Stomach smooth muscle (tissue), 2 donors: ENCODE data around the gene POU2F2.

Source experiments
- H3K27ac ChIP-seq: one replicate; pipeline ENCODE4 v1.7.0; 2013; ENCODE audit warnings: mild to moderate bottlenecking, low read length, inconsistent platforms
- H3K27me3 ChIP-seq, 2 donors: one replicate each; pipeline ENCODE4 v1.7.0; 2013; ENCODE audit warnings: low read length in 2 of 2; ENCODE audit not compliant: insufficient read depth in 2 of 2, control insufficient read depth in 1 of 2
- H3K36me3 ChIP-seq, 2 donors: one replicate each; pipeline ENCODE4 v1.7.0; 2013; ENCODE audit warnings: low read length in 2 of 2; ENCODE audit not compliant: control insufficient read depth in 2 of 2, insufficient read depth in 2 of 2
- H3K4me1 ChIP-seq: one replicate; pipeline ENCODE4 v1.7.0; 2013; ENCODE audit warnings: low read length; ENCODE audit not compliant: control insufficient read depth, insufficient read depth
- H3K4me3 ChIP-seq, 2 donors: one replicate each; pipeline ENCODE4 v1.7.0; 2013; ENCODE audit warnings: low read length in 2 of 2
- H3K9ac ChIP-seq, 2 donors: one replicate each; pipeline ENCODE4 v1.7.0; 2013; ENCODE audit warnings: low read length in 2 of 2, mild to moderate bottlenecking in 1 of 2
- H3K9me3 ChIP-seq, 2 donors: one replicate each; pipeline ENCODE4 v1.7.0; 2013; ENCODE audit warnings: low read length in 2 of 2; ENCODE audit not compliant: control insufficient read depth in 2 of 2
- donor health status: healthy.
- donor health status: Pancreatic carcinoma.

Gene POU2F2

DNA sequence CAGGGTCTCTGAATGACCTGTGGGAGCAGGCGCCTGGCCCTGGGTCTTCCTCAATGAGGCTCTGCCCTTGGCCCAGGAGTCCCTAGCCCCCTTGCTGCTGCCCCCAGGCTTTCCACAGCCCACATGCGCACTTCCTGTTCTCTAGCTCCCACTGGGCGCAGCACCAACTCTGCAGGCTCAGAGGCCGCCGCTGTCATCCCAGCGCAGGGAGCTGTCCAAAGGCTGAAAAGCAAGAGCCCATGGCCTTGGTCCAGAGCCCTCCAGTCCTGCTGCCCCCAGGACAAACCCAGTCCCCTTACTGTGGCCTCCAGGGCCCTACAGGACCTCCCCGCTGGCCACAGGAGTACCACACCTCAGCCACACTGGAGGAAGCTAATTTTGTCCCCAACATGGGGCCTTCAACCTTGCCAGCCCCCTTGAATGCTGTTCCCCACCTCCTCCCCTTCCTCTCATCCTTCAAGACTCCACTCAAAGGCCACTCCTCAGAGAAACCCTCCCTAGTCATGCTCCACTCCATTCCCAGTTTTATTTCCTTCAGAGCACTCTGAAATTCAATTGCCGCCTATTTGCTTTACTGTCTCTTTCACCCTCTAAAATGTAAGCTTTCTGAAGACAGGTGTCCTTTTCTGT is 8.0 kb upstream of the POU2F2 start:
- no peak overlapping the region for H3K4me3 ChIP-seq
- H3K4me1 ChIP-seq, result no peaks in the 10 kb centered on the region
- no peaks in the 10 kb centered on the region for H3K36me3 ChIP-seq
- H3K9me3 ChIP-seq, result no peaks in the 10 kb centered on the region
- H3K27me3 ChIP-seq, result peaks cover 7 to 13% of the 10 kb centered on the region in 2 donors
- no peak overlapping the region for H3K27ac ChIP-seq
- H3K9ac ChIP-seq, result no peak overlapping the region

DNA sequence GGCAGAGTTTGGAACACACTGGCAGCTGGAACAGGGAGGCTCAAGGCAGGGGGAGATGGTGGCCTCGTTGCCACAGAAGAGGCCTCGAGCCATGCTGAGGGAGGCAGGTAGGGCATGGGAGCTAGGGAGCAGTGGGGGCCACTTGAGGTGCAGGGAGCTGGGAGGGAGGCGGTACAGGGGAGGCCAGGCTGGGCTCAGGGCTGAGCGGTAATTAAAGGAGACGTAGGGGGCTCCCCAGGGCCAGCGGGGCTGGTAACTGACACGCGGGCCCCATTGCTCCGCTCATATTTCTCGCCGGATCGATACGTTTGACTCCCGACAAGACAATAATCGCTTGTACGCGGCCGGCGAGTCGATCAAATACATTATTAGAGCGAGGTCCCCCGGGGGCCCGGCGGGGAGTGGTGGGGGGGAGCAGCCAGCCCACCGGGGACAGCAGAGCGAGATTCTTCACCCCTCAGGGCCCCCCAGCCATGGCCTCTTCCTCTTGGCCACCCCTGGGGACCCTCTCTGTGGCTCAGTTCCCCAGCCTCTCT is 2.4 kb upstream of the POU2F2 start:
- no peak overlapping the region for H3K9ac ChIP-seq
- H3K4me1 ChIP-seq, result peaks cover 4% of the 10 kb centered on the region
- no peak overlapping the region for H3K27ac ChIP-seq
- no peaks in the 10 kb centered on the region for H3K9me3 ChIP-seq
- peaks cover 13 to 41% of the 10 kb centered on the region in 2 donors for H3K27me3 ChIP-seq
- no peaks in the 10 kb centered on the region for H3K36me3 ChIP-seq
- no peak overlapping the region for H3K4me3 ChIP-seq

DNA sequence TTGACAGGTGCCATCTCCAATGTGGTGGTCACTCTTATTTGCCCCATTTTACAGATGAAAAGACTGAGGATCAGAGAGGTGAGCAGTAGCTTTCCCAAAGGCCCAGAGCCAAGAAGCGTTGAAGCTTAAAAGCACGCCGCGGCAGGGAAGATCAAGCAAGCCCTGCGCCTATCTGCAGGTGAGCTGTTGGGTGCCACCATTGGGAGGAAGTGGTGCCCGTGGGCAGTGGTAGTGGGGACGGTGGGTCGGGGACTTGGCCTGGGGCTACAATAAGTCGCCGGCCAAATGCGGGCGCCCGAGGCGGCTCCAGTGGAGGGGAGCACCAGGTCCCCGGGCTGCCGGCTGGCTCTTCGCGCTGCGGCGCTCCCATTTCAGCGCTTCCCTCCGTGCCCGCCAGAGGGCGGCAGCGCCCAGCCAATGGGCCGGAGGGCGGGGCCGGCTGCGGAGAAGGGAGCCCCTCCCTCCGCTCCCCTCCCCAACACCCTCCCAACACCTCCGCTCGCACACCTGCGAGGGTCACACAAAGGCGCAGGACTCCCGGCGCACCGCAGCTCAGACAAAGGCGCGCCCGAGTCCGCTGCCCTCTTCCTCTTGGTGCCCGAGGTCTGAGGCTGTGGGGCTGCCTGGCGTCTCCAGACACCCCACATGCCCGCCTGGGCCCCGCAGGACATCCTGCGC is 744 bp upstream of the POU2F2 start:
- Histone ChIP-seq H3K4me1 (peaks cover 4% of the 10 kb centered on the region), H3K27me3 (peaks cover 13 to 39% of the 10 kb centered on the region in 2 donors), H3K27ac (no peak overlapping the region), H3K9me3 (no peaks in the 10 kb centered on the region), H3K4me3 (peak overlapping the region in 1 of 2 donors; percentile 64), H3K9ac (no peak overlapping the region), H3K36me3 (no peaks in the 10 kb centered on the region)

DNA sequence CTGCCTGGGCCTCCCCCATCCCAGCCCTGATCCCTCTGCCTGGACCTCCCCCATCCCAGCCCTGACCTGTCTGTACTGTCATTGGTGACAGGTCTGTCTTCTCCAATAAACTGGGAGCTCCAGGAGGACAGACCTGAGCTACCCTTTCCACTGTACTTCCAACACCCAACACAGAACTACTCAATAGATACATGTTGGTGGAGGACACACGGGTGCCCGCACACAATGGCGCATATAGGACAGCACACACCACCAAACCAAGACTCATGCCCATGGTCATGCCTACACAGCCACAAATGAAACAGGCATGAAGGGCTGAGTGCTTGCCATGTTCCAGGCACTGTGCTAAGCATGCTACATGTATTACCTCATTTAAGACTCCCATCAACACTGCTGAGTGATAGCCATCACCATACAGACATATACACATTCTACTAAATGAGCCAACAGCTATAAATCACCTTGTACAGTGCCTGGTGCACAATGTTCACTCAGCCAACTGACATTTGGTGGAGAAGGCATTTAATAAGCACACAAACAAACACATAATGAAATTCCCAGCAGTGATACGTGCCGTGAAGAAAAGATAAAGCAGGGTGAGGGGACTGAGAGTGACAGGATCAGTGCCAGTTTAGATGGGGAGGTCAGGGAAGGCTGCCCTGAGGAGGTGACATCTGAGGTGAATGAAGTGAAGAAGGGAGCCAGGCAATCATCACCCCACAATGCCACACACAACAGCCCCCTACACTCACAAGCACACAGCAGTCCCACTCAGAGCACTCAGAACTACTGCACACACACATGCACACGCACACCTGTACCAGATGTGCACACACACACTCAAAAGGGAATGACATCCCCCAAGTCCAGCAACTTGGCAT is 857 bp downstream of the POU2F2 start:
- no peaks in the 10 kb centered on the region for H3K9me3 ChIP-seq
- H3K4me3 ChIP-seq, result peak overlapping the region in 1 of 2 donors; percentile 35
- H3K4me1 ChIP-seq, result peaks cover 4% of the 10 kb centered on the region
- no peak overlapping the region for H3K27ac ChIP-seq
- no peaks in the 10 kb centered on the region for H3K36me3 ChIP-seq
- no peak overlapping the region for H3K9ac ChIP-seq
- H3K27me3 ChIP-seq, result peaks cover 13 to 40% of the 10 kb centered on the region in 2 donors

DNA sequence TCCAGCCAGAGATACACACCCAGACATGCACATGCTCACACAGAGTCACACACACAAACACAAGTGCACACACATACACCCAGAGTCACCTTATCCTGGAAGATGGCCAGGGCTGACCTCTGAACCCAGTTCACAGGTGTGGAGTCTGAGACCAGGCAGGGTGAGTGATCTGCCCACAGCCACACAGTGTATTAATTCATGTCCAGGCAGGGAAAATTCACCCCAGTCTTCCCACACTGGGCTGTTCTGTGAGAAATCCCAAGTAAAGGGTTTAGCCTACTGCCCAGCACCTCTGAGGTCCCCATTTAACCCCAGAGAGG is 2.0 kb downstream of the POU2F2 start:
- H3K9ac ChIP-seq, result no peak overlapping the region
- no peak overlapping the region for H3K4me3 ChIP-seq
- H3K36me3 ChIP-seq, result no peaks in the 10 kb centered on the region
- no peak overlapping the region for H3K27ac ChIP-seq
- peaks cover 4% of the 10 kb centered on the region for H3K4me1 ChIP-seq
- H3K27me3 ChIP-seq, result peaks cover 13 to 40% of the 10 kb centered on the region in 2 donors
- no peaks in the 10 kb centered on the region for H3K9me3 ChIP-seq

DNA sequence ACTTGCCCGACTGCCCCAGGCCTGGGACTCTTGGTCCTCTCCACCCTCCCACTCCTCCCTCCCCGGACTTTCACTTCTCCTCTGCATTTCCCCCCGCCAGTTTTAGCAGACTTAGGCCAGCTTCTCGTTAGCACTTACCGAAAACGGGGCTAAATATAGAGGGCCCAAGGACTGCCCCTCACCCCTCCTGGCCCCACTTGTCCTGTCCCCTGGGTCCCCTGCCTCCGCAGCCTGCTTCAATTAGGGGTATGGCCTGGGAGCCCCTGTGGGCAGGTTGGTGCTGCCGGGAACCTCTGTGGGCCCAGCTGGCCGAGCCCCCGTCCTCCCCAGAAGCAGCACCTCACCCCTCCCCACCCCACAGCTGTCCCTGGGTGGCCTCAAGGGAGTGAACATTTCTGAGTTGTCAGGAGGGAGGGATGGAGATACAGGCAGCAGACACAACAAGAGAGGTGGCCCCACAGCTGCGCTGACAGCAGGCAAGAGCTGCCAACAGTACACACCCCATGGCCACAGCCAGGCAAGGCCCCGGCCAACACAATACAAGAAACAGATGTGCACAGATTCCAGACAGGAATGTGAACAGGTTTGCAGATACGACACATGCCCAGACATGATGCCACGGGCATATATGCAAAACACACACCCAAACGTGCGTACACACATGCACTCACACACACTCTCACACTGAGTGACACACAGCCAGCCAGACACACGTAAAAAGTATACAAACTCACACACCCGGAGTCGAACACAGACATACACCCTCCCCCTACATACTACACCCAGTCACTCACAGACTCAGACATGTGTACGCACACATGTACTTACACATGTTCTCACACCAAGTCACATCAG is 2.6 kb downstream of the POU2F2 start:
- Histone ChIP-seq H3K36me3 (no peaks in the 10 kb centered on the region), H3K9me3 (peaks cover 0 to 2% of the 10 kb centered on the region in 2 donors), H3K27me3 (peaks cover 13 to 38% of the 10 kb centered on the region in 2 donors), H3K4me3 (no peak overlapping the region), H3K4me1 (peaks cover 4% of the 10 kb centered on the region), H3K27ac (no peak overlapping the region), H3K9ac (no peak overlapping the region)

DNA sequence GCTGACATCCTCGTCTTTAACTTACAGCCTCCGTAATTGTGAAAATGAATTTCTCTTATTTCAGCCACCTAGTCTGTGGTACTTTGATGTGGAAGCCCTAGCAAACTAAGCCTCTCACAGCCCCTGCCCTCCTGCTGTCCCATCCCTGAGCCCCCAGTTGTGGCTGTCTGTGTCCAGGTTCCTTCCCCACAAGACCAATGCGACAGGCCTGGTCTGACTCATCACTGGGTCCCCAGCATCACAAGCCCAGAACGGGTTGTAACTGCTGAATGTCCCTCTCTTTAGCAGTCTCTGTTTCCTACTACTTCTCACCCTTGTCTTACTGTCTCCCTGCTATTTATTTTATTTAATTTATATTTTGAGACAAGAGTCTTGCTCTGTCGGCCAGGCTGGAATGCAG is 5.7 kb downstream of the POU2F2 start:
- Histone ChIP-seq H3K36me3 (no peaks in the 10 kb centered on the region), H3K9me3 (peaks cover 0 to 3% of the 10 kb centered on the region in 2 donors), H3K4me3 (no peak overlapping the region), H3K9ac (no peak overlapping the region), H3K27ac (no peak overlapping the region), H3K27me3 (peaks cover under 1 to 24% of the 10 kb centered on the region in 2 donors), H3K4me1 (no peaks in the 10 kb centered on the region)

DNA sequence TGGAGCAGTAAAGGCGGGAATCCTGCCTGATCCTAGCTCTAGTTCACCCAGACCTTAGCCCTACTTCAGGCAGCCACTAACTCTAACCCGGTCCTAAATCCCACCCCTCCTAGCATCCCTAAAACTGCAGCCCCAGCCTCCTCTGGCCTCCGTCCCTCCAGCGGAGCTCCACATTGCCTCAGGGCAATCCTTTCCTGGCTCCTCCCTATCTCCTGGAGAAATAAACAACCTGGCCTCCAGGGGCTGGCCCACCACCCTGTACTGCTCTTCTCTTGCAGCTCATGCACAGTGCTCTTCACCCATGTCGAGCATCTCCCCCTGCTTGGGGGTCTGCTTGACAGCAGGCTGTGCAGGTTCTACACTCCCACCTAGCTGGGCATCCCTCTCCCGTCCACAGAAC is 6.7 kb downstream of the POU2F2 start:
- no peak overlapping the region for H3K27ac ChIP-seq
- H3K27me3 ChIP-seq, result peaks cover 0 to 19% of the 10 kb centered on the region in 2 donors
- H3K4me1 ChIP-seq, result no peaks in the 10 kb centered on the region
- no peak overlapping the region for H3K4me3 ChIP-seq
- no peak overlapping the region for H3K9ac ChIP-seq
- H3K9me3 ChIP-seq, result peaks cover 0 to 3% of the 10 kb centered on the region in 2 donors
- no peaks in the 10 kb centered on the region for H3K36me3 ChIP-seq

DNA sequence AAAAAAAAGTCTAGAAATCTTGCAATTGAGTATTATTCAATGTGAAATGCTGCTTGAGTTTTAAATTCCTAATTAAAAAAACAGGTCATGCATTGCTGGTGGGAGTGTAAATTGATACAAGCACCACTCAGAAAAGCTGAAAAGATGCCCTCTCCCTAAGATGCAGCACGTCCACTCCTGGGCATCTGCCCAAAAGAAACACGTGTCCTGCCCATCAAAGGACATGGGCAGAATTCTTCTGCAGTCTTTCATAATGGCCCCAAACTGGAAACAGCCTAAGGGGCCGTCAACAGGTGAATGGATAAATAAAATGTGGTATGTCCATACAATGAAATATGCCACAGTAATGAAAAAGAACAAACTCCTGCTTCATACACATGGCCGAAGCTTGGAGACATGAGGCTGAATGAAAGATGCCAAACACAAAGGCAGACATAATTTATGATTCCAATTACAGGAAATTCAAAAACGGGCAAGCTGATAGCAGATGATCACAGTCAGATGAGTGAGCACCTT is 7.8 kb downstream of the POU2F2 start:
- peaks cover 0 to 10% of the 10 kb centered on the region in 2 donors for H3K27me3 ChIP-seq
- no peaks in the 10 kb centered on the region for H3K4me1 ChIP-seq
- no peak overlapping the region for H3K9ac ChIP-seq
- no peak overlapping the region for H3K27ac ChIP-seq
- peaks cover 0 to 3% of the 10 kb centered on the region in 2 donors for H3K9me3 ChIP-seq
- no peaks in the 10 kb centered on the region for H3K36me3 ChIP-seq
- no peak overlapping the region for H3K4me3 ChIP-seq

DNA sequence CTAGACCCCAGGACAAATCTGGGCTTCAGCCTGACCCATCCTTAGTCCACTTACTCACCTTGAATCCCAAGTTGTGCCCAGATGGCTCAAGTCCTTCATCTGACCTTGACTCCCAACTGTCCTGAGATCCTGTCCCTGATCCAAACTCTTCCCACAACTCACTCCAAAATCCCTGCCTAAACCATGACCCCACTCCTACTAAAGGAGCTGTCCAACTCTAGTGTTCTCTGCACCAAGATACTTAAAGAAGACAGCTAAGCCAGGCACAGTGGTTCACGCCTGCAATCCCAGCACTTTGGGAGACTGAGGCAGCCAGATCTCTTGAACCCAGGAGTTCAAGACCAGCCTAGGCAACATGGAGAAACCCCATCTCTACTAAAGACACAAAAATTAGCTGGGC is 8.5 kb downstream of the POU2F2 start:
- no peaks in the 10 kb centered on the region for H3K36me3 ChIP-seq
- H3K9ac ChIP-seq, result no peak overlapping the region
- peaks cover 0 to 10% of the 10 kb centered on the region in 2 donors for H3K27me3 ChIP-seq
- H3K9me3 ChIP-seq, result peaks cover 0 to 3% of the 10 kb centered on the region in 2 donors
- no peak overlapping the region for H3K27ac ChIP-seq
- H3K4me3 ChIP-seq, result no peak overlapping the region
- H3K4me1 ChIP-seq, result no peaks in the 10 kb centered on the region
